ENCODE measurements around the gene ZNF597.

Gene ZNF597

DNA sequence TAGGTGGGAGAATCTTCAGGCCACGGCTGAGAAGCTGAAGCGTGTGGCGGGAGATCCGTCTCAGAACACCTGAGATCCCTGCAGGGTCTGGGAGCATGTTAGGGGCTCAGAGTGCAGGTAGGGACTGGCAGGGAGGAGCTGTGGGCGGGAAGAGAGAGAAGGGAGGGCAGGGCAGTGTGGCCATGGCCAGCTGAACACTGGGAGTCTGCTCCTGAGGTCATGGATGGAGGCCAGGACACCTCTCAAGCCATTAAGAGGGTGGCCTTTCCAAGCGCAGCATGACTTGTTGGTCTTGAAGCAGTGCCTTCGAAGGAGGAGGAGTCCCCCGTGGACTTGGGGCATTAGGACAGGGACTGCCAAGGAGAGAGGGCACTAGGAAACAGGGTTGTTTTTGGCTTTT is 23.9 kb upstream of the ZNF597 start:
- no peak for DNase-seq (ENCODE audit: low spot score in 2 of 2)
- no peaks in the 10 kb centered on the region for H3K9me3 Mint-ChIP-seq
- no peak overlapping the region for H3K4me3 Mint-ChIP-seq
- H3K36me3 Mint-ChIP-seq, result peaks cover 12% of the 10 kb centered on the region
- ATAC-seq, result no peak
- H3K27ac Mint-ChIP-seq, result peak overlapping the region; percentile 88
- peaks cover 43% of the 10 kb centered on the region for H3K4me1 Mint-ChIP-seq

DNA sequence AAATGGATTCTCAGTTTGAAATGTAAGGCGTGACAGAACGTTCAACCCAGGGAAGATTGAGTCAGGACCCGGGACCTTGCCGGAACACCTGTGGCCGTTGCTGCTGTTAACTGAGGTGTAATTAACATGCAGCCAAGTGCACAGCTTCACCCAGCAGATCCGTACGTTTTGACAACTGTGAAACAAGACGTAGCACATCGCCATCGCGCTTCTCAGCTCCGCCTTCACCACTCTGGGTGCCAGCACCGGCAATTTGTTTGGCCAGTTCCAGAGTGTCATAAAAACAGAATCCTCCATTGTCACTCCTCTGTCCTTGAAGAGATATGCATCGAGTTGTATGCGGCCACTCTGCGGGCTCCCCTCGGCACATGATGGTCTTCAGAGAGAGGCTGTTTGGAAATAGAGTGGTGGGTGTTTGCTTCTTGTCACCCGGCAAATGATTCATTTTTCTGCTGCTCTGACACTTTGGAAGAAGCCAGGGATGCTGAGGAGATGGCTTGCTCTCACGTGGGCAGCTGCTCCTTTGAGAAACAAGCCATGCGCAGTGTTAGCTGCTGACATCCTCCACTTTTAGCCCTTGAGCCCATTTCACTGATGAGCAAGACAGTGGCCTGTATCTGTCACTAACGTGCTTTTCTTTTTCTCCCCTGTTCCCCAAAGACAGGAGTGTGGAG is 22.7 kb upstream of the ZNF597 start:
- no peak for DNase-seq (ENCODE audit: low spot score in 2 of 2)
- H3K27ac Mint-ChIP-seq, result peak overlapping the region; percentile 88
- no peaks in the 10 kb centered on the region for H3K9me3 Mint-ChIP-seq
- peaks cover 50% of the 10 kb centered on the region for H3K4me1 Mint-ChIP-seq
- no peak for ATAC-seq
- H3K36me3 Mint-ChIP-seq, result peaks cover 14% of the 10 kb centered on the region
- H3K4me3 Mint-ChIP-seq, result no peak overlapping the region

DNA sequence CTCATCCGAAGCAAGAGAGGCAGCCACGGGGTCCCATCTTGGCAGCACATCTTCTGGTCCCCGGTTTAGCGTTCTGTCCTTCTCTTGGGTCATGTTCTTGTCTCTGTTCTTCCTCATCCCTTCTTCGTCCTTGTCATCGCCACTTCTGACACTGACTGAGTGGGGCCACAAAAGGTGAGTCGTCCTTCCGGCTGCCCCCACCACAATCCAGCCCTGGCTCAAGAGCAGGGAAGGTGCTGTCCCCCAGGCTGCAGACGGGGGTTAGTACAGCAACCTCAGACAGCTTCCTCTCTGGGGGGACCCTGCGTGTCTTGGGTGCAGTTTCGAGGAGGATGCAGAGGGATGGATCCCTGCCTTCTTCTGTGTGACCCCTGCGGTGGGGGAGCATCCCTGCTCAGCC is 22.0 kb upstream of the ZNF597 start:
- Mint-ChIP-seq H3K36me3 (peaks cover 17% of the 10 kb centered on the region), H3K9me3 (no peaks in the 10 kb centered on the region), H3K27ac (peak overlapping the region; percentile 63), H3K4me3 (no peak overlapping the region), H3K4me1 (peaks cover 57% of the 10 kb centered on the region)
- ATAC-seq (peak; percentile 13), DNase-seq (ENCODE audit: low spot score in 2 of 2) (no peak)

DNA sequence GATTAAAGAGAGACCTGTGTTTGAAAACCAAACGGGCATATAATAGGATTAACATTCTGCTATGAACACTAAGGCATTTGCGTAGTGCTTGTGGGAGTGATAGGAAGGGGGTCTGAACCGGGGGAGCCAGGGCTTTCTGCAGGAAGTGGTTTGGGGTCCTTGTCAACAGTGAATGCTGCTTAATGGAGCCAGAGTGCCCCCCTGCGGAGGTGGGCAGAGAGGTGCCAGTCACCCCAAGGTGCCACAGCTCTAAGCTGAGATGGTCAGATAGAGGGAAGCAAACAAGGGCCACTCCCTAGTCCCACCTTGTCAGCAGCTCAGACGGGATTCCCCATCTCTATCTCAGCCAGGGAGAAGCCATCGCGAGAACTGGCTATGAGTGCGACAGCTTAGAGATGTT is 17.8 kb upstream of the ZNF597 start:
- Mint-ChIP-seq H3K4me1 (peaks cover 48% of the 10 kb centered on the region), H3K36me3 (peaks cover 18% of the 10 kb centered on the region), H3K9me3 (no peaks in the 10 kb centered on the region), H3K27ac (peak overlapping the region; percentile 82), H3K4me3 (peak overlapping the region; percentile 36)
- ATAC-seq (no peak), DNase-seq (ENCODE audit: low spot score in 2 of 2) (peak in 1 of 2 donors; percentile 59)

DNA sequence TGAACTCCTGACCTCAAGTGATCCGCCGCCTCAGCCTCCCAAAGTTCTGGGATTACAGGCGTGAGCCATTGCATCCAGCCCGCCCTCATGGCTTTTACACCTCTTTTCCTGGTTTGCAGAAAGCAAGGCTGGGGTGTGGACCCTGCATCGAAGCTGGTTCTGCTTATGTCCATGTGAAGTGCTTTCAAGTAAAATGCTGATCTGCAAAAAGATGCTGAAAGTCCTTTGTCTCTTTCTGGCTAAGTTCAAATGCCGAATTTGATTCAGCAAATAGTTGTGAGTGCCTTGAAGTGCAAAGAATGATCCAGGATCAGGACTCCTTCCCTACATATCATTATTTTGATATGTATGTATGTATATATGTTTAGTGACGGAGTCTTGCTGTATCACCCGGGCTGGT is 17.3 kb upstream of the ZNF597 start:
- DNase-seq (ENCODE audit: low spot score in 2 of 2) (no peak), ATAC-seq (no peak)
- Mint-ChIP-seq H3K4me3 (peak overlapping the region; percentile 80), H3K36me3 (peaks cover 18% of the 10 kb centered on the region), H3K27ac (peak overlapping the region; percentile 91), H3K4me1 (peaks cover 48% of the 10 kb centered on the region), H3K9me3 (no peaks in the 10 kb centered on the region)

DNA sequence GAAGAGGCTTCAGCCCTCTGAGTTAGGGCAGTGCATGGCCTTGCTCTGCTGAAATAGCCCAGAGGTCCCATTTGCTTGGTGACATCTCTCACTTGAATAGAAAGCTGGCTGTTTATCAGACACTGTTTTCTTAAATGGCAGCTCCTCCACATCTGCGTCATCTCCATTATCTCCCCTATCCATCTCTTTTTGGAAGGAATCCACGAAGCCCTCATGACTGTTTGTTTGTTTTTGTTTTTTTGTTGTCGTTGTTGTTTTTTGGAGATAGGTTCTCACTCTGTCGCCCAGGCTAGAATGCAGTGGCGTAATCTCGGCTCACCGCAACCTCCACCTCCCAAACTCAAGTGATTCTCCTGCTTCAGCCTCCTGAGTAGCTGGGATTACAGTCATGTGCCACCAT is 16.8 kb upstream of the ZNF597 start:
- peaks cover 48% of the 10 kb centered on the region for H3K4me1 Mint-ChIP-seq
- ATAC-seq (no peak), DNase-seq (ENCODE audit: low spot score in 2 of 2) (no peak)
- H3K36me3 Mint-ChIP-seq, result peaks cover 18% of the 10 kb centered on the region
- H3K4me3 Mint-ChIP-seq, result peak overlapping the region; percentile 80
- H3K9me3 Mint-ChIP-seq, result no peaks in the 10 kb centered on the region
- peak overlapping the region; percentile 91 for H3K27ac Mint-ChIP-seq

DNA sequence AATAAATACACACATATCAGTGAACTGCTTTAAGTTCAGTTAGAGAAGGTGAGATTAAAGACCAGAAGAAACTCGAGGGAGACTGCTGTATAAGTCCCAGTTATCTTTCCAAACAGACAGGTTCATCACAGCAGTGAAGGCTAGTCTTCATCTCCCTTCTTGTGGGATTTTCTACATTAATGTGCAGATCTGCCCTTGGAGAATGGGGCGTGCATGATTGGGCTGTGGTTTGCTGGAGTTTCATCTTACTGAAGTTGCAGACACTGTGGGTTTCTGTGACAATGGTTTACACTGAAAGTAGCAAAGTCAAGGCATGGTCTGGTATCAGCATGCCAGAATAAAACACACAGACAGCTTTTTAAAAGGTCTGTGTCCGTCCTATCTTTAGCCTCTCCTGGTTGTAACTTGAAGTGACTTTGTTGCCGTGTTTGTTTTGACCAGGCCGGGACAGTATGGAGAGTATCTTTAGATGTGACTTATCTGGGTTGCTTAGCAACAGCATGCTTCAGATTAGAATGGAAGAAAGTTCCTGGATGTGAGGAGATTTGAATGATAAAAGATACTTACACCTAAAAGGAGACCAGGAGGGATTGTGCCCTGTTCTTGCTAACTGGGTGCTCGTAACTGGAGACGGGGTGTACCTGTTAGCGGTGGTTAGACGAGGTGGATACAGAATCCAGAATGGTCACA is 16.2 kb upstream of the ZNF597 start:
- ATAC-seq, result peak; percentile 15
- H3K27ac Mint-ChIP-seq, result peak overlapping the region; percentile 91
- H3K9me3 Mint-ChIP-seq, result no peaks in the 10 kb centered on the region
- H3K36me3 Mint-ChIP-seq, result peaks cover 18% of the 10 kb centered on the region
- peak overlapping the region; percentile 80 for H3K4me3 Mint-ChIP-seq
- peaks cover 48% of the 10 kb centered on the region for H3K4me1 Mint-ChIP-seq
- no peak for DNase-seq (ENCODE audit: low spot score in 2 of 2)

DNA sequence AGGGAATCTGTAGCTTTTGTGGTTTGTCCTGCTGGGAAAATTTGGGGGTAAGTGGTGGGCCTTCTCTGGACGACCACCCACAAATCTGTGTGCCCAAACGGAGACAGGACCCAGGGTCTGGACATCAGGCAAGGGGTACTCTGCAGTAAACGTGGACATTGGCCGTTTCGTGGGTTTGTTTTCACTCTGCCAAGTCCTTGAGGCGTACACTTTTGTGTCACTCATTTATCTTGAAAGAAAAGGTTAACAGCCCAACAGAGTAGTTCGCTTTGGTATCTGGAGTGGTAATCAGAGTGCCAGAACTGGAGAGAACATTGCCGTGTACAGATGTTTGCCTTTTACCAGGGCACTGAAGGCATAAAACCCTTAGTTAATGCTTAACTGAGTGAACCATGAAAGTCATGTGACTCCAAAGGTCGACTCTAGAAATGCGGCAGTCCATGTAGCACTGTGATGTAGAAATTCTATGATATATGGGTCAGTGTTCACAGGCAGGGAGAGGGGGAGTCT is 15.6 kb upstream of the ZNF597 start:
- peaks cover 18% of the 10 kb centered on the region for H3K36me3 Mint-ChIP-seq
- peak; percentile 1 for ATAC-seq
- H3K4me1 Mint-ChIP-seq, result peaks cover 43% of the 10 kb centered on the region
- H3K9me3 Mint-ChIP-seq, result no peaks in the 10 kb centered on the region
- peak overlapping the region; percentile 80 for H3K4me3 Mint-ChIP-seq
- H3K27ac Mint-ChIP-seq, result peak overlapping the region; percentile 91
- DNase-seq (ENCODE audit: low spot score in 2 of 2), result peak in 1 of 2 donors; percentile 61

DNA sequence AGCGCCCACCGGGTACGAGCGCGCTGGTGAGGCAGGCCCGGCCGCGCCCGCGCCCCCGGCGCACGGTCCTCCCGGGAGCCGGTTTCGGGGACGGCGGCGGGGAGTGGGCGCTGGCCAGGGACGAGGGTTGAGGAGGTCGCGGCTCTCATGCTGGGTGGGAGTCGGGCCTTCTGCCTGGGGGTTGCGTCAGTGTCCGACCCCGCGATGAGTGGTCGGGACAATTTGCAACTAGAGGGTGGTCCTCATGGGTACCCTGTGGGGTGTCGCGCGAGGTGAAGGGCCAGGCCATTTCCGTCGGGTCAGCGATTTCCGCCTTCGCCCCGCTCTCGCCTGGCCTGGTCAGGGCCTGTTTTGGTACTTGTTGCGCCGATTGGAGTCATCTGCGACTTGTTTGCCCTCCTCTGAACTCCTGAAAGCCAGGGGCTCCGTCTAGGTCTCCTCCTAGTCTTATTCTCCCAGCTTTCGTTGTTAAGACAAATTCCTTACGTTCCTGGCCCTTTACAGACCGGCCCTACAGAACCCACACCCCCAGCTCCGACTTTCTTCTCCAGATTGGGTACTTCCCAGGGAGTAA is 15.1 kb upstream of the ZNF597 start:
- peaks cover 18% of the 10 kb centered on the region for H3K36me3 Mint-ChIP-seq
- H3K9me3 Mint-ChIP-seq, result no peaks in the 10 kb centered on the region
- DNase-seq (ENCODE audit: low spot score in 2 of 2), result peak in 1 of 2 donors; percentile 60
- H3K27ac Mint-ChIP-seq, result peak overlapping the region; percentile 91
- peaks cover 43% of the 10 kb centered on the region for H3K4me1 Mint-ChIP-seq
- ATAC-seq, result peak; percentile 3
- peak overlapping the region; percentile 80 for H3K4me3 Mint-ChIP-seq

DNA sequence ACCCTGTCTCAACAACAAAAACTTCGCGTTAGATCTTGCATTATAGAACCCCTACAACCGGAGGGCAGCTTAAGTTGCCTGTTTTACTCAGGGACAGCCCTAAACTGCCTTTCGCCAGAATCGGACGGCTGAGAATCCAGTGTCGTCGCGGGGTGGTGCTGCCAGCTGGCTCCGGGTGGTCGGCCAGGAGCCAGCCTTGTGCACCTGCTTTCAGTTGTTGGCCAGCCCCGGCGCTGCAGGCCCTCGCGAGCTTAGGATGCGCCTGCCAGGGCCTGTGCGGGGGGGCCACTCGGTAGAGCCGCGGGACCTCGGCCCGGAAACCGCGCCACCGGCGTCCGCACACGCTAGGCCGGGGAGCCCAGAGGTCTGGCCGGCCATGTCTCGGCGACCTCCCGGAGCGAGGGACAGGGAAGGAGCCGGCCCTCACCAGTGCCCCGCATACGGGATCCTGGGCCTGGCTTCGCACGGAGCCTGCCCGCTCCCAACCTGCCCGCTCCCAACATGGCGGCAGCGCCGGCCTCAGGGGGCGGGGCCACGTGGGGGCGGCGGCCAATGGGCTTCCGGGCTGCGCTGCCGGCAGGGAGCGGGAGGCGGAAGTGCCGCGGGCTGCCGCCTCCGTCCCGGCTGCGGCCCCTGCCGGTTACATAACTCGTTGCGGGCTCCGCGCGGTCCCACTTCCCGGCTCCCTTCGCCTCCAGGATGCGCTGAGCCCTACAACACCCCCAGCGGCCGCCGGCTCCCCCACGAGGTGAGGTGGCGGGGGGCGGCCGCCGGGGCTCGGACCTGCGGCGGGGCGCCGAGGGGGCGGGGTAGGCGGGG is 14.3 kb upstream of the ZNF597 start:
- ATAC-seq (peak; percentile 92), DNase-seq (ENCODE audit: low spot score in 2 of 2) (peak; percentile 91 to 93)
- H3K27ac Mint-ChIP-seq, result peak overlapping the region; percentile 92
- H3K4me1 Mint-ChIP-seq, result peaks cover 42% of the 10 kb centered on the region
- no peaks in the 10 kb centered on the region for H3K9me3 Mint-ChIP-seq
- H3K36me3 Mint-ChIP-seq, result peaks cover 18% of the 10 kb centered on the region
- peak overlapping the region; percentile 80 for H3K4me3 Mint-ChIP-seq

DNA sequence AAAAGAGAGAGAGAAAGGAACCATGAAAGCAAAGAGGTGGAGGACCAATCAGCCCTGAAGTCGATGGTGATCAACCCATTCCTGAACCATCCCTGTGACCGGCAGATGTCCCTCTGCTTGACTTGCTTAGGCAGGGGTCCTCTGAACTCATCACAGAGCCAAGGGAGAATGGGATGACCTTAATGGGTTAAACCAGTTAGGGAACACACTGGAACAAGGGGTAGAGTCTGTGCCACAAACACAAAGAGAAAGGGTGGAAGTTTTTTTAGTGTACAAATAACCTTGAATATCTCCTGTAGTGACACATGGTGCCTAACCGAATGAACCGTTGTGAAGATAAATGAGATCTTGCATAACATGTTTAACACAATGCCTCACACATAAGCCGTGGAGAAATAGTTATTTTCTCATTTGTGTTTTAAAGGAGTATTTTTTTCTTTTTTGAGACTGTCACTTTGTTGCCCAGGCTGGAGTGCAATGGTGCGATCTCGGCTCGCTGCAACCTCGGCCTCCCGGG is 11.4 kb upstream of the ZNF597 start:
- Mint-ChIP-seq H3K4me3 (no peak overlapping the region), H3K36me3 (peaks cover 21% of the 10 kb centered on the region), H3K4me1 (peaks cover 17% of the 10 kb centered on the region), H3K9me3 (no peaks in the 10 kb centered on the region), H3K27ac (no peak overlapping the region)
- ATAC-seq (no peak), DNase-seq (ENCODE audit: low spot score in 2 of 2) (no peak)

DNA sequence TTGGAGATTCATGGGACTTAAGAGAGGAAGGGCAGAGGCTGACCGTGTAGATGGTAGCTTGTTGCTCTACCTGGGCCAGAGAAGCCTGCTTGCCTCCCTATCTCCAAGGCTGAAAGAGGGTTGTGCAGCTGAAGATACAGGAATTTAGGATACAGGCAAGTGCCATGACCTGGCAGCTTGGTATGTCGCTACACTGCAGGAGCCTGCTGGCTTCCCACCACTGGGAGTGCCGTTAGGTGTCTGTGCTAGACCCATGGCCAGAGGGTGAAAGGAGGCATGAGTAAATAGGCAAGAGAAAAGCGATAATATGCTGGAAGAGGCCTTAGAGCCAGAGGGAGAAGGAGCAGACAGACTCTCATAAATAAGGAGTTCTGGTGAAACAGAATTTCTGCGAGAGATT is 10.8 kb upstream of the ZNF597 start:
- Mint-ChIP-seq H3K9me3 (no peaks in the 10 kb centered on the region), H3K4me1 (peaks cover 11% of the 10 kb centered on the region), H3K27ac (peak overlapping the region; percentile 48), H3K36me3 (peaks cover 24% of the 10 kb centered on the region), H3K4me3 (no peak overlapping the region)
- DNase-seq (ENCODE audit: low spot score in 2 of 2), result no peak
- ATAC-seq, result no peak

DNA sequence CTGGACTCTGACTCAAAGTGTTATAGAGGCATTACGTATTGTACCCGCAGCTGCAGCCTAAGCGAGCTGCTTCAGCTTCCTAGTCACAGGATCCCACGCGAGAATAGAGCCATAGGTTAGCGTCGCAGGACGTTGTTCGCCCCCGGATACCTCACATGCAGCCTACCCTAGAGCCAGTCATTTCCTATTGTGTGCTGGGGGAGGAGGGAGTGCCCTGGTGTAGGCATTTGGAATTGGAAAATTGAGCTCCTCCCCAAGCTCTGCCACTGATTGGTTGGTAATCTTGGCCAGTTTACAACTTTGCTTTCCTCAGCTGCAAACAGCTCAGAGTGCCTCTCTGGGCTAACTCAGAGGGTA is 706 bp upstream of the ZNF597 start:
- DNase-seq (ENCODE audit: low spot score in 2 of 2), result no peak
- peak overlapping the region; percentile 97 for H3K27ac Mint-ChIP-seq

DNA sequence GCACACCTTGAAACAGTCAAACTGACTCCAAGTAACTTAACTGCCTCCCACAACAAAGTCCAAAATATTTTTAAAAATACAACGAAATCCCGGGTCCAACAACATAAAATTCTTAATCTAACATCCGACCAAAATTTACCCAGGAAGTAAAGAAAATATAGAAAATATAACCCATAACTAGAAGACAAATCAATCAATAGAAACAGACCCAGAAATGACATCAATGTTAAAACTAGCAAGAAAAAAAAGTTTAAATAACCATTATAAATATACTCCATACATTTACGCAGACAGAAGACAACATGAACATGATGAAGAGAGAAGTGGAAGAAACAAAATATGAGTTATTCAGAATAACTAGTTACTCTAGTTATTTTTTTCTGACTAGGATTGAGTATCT is 3.7 kb downstream of the ZNF597 start:
- Mint-ChIP-seq H3K27ac (no peak overlapping the region), H3K36me3 (peaks cover 52% of the 10 kb centered on the region)

More for the DNA sequence above, 706 bp upstream of the ZNF597 start:
- H3K36me3 Mint-ChIP-seq, result peaks cover 65% of the 10 kb centered on the region
- ATAC-seq, result peak; percentile 88
- peaks cover 7% of the 10 kb centered on the region for H3K9me3 Mint-ChIP-seq
- H3K4me1 Mint-ChIP-seq, result peaks cover 11% of the 10 kb centered on the region
- peak overlapping the region; percentile 89 for H3K4me3 Mint-ChIP-seq

DNA sequence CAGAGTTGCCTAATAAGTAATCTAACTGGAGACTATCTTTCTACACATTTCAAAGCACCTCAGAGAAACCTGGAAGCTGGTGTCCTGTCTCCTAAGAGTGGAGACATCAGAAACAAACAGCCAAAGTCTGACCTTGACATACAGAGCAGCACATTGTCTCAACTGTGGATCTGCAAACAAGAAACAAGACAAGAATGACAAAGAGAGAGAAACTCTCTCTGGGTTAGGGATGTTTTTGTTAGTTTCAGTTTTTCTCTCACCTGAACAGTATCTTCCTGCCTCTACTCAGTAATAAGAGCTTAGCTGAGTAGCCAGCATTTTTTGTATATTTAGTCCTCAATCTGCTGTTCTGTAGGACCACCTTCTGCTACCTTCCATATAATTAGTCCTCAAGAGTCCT is 8.9 kb downstream of the ZNF597 start:
- Mint-ChIP-seq H3K4me1 (peaks cover 14% of the 10 kb centered on the region), H3K4me3 (no peak overlapping the region), H3K27ac (no peak overlapping the region), H3K9me3 (peaks cover 4% of the 10 kb centered on the region), H3K36me3 (peaks cover 29% of the 10 kb centered on the region)
- ATAC-seq (no peak), DNase-seq (ENCODE audit: low spot score in 2 of 2) (no peak)

More for the DNA sequence above, 3.7 kb downstream of the ZNF597 start:
- DNase-seq (ENCODE audit: low spot score in 2 of 2), result no peak
- Mint-ChIP-seq H3K4me3 (no peak overlapping the region), H3K9me3 (peaks cover 7% of the 10 kb centered on the region), H3K4me1 (peaks cover 11% of the 10 kb centered on the region)
- ATAC-seq, result no peak
